Activated CD4-positive, CD25-positive, alpha-beta regulatory T cell treated with anti-CD3 and anti-CD28 coated beads, Interleukin-2, amount 50 U/mL, for 24 hours (primary cell): ENCODE data around the gene WDR73.
A peak's percentile ranks its signal among the peaks of the same experiment; 100 is the strongest.
"Not testable (repeated sequence)": the region's sequence is repeated elsewhere in the genome, so short reads cannot be mapped to it uniquely, and the experiment has no call there.

ENCODE experiments used
- ATAC-seq, 2 donors: fragments of 150-1000 bp; cut with Tn5 transposase; one replicate each; pipeline ENCODE4 v1.10.0; 2021; ENCODE audit warnings: mild to moderate bottlenecking in 1 of 2, moderate library complexity in 1 of 2

Gene WDR73

GRCh38 chr15:84657748-84658079 is 3.6 kb upstream of the WDR73 start:
- no peak for ATAC-seq

GRCh38 chr15:84656972-84657371 is 2.9 kb upstream of the WDR73 start:
- ATAC-seq, result no peak

- ATAC-seq, result peak; percentile 48 to 53
Measured at GRCh38 chr15:84654689-84655453, 788 bp upstream of the WDR73 start.

- ATAC-seq, result no peak
Measured at GRCh38 chr15:84653584-84653909, 536 bp downstream of the WDR73 start.

- ATAC-seq, result no peak
Measured at GRCh38 chr15:84649706-84650105, 4.4 kb downstream of the WDR73 start.

- no peak for ATAC-seq
Measured at GRCh38 chr15:84648539-84648938, 5.5 kb downstream of the WDR73 start.

GRCh38 chr15:84647726-84648125 is 6.4 kb downstream of the WDR73 start:
- ATAC-seq, result no peak

- no peak for ATAC-seq
Measured at GRCh38 chr15:84645997-84646396, 8.1 kb downstream of the WDR73 start.

GRCh38 chr15:84645496-84645895 is 8.6 kb downstream of the WDR73 start:
- no peak for ATAC-seq

GRCh38 chr15:84643838-84644237 is 10.2 kb downstream of the WDR73 start:
- no peak for ATAC-seq

- ATAC-seq, result not testable (repeated sequence)
Measured at GRCh38 chr15:84642640-84643039, 11.4 kb downstream of the WDR73 start.

GRCh38 chr15:84641871-84642270 is 12.2 kb downstream of the WDR73 start:
- ATAC-seq, result not testable (repeated sequence)

- no peak for ATAC-seq
Measured at GRCh38 chr15:84638103-84638502, 16.0 kb downstream of the WDR73 start.

- no peak for ATAC-seq
Measured at GRCh38 chr15:84634228-84634837, 19.8 kb downstream of the WDR73 start.

- ATAC-seq, result peak; percentile 59 to 64
Measured at GRCh38 chr15:84633311-84634227, 20.5 kb downstream of the WDR73 start.

GRCh38 chr15:84631706-84632272 is 22.3 kb downstream of the WDR73 start:
- ATAC-seq, result no peak

GRCh38 chr15:84629033-84629432 is 25.1 kb downstream of the WDR73 start:
- ATAC-seq, result no peak

GRCh38 chr15:84625123-84625522 is 29.0 kb downstream of the WDR73 start:
- no peak for ATAC-seq

- ATAC-seq, result no peak
Measured at GRCh38 chr15:84624359-84624758, 29.7 kb downstream of the WDR73 start.

- ATAC-seq, result no peak
Measured at GRCh38 chr15:84621358-84621979, 32.6 kb downstream of the WDR73 start.

- no peak for ATAC-seq
Measured at GRCh38 chr15:84620626-84621025, 33.5 kb downstream of the WDR73 start.

- no peak for ATAC-seq
Measured at GRCh38 chr15:84616235-84616634, 37.8 kb downstream of the WDR73 start.

GRCh38 chr15:84611631-84612030 is 42.5 kb downstream of the WDR73 start:
- ATAC-seq, result no peak
